Prostate gland (tissue), 2 donors: ENCODE measurements around the gene KRT14. TPM values are rescaled to one million over a fixed set of nuclear protein-coding genes. Genes with fewer than 3 reads are reported as not detected.

ENCODE experiments used
- DNase-seq: peaks from one replicate; pipeline ENCODE4 v3.0.0-alpha.2; 2019; ENCODE audit warnings: low spot score
- H3K27ac ChIP-seq, 2 donors: fragments of 200-600 bp; sonication (generic); 2 replicates each; pipeline ENCODE4 v1.5.1; 2017 to 2019
- H3K27me3 ChIP-seq: fragments of 200-600 bp; sonication (generic); replicated peaks from 2 replicates; pipeline ENCODE4 v1.5.1; 2019; ENCODE audit not compliant: insufficient read depth
- H3K36me3 ChIP-seq, 2 donors: fragments of 200-600 bp; sonication (generic); 1 replicate in 1 of 2; 2 replicates in 1 of 2; pipeline versions ENCODE4 v1.5.1 to v1.8.1; 2017 to 2019
- H3K4me1 ChIP-seq: fragments of 200-600 bp; sonication (generic); replicated peaks from 2 replicates; pipeline ENCODE4 v1.5.1; 2019
- H3K4me3 ChIP-seq, 2 donors: fragments of 200-600 bp; sonication (generic); 2 replicates each; pipeline ENCODE4 v1.5.1; 2017 to 2019
- H3K9me3 ChIP-seq: fragments of 200-600 bp; sonication (generic); 2 replicates; pipeline ENCODE4 v1.5.1; 2017
- POLR2A ChIP-seq: fragments of 450-650 bp; IDR thresholded peaks from one replicate; pipeline ENCODE4 v1.6.1; 2016; ENCODE audit warnings: antibody characterized with exemption, mild to moderate bottlenecking
- POLR2AphosphoS5 ChIP-seq: sonication (generic); formaldehyde crosslinking; IDR thresholded peaks from one replicate; pipeline ENCODE4 v1.6.1; 2017; ENCODE audit warnings: antibody characterized with exemption
- WGBS: methylation state at CpG from one replicate; pipeline ENCODE4 v1.1.5; 2018; 5-methylcytosine and 5-hydroxymethylcytosine counted together
- intact Hi-C: fragments of 100-400 bp; cut with DNase I; formaldehyde crosslinking; loops from one replicate; pipeline ENCODE4 v1.14.2; 2022
- total RNA-seq, 2 donors: library from RNA; depleted of rRNA; stranded (reverse); fragments of >200 nt; gene quantifications; one replicate each; pipeline ENCODE4 v1.1.0, GENCODE V29; 2016
- TF ChIP-seq, protein P1 (sequence below), 4 experiments: fragments of 200-600 bp in 2 of 4; fragments of 450-650 bp in 2 of 4; sonication (generic) in 2 of 4; IDR thresholded peaks; 1 replicate in 3 of 4; 2 replicates in 1 of 4; pipeline ENCODE4 v1.5.1; 2016 to 2019; ENCODE audit warnings: antibody characterized with exemption in 4 of 4, mild to moderate bottlenecking in 2 of 4, moderate library complexity in 2 of 4

Gene KRT14
- total RNA-seq, 2 donors from 2014 or later: 28.1 to 298 TPM

DNA sequence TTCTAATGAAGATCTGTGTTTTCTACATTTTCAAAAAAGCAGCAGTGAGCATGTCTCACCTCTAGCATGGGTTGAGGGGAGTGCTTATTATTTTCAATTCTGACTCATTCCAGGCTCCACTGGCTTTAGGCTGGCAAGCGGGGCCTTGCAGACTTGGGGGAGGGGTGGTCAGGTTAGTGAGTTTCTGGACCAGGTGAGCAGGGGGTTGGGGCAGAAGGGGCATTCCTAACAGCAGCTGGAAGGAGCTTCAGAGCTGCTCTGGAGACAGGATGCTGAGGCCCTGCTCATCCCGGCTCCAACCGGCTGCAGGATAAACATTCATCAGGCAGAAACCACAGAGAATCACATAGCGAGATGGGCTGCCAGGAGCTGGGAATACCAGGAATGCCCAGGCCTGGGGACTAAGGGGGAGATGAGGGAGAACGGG lies 48.1 kb downstream of the KRT14 start:
- WGBS: 53% methylated on average over 5 of the region's 5 CpGs
- no peaks in the 10 kb centered on the region for H3K36me3 ChIP-seq
- no peak overlapping the region for H3K4me3 ChIP-seq
- H3K4me1 ChIP-seq: peaks cover 10% of the 10 kb centered on the region
- TF ChIP-seq POLR2AphosphoS5 (no peak), POLR2A (no peak)
- TF ChIP-seq, protein P1, sequence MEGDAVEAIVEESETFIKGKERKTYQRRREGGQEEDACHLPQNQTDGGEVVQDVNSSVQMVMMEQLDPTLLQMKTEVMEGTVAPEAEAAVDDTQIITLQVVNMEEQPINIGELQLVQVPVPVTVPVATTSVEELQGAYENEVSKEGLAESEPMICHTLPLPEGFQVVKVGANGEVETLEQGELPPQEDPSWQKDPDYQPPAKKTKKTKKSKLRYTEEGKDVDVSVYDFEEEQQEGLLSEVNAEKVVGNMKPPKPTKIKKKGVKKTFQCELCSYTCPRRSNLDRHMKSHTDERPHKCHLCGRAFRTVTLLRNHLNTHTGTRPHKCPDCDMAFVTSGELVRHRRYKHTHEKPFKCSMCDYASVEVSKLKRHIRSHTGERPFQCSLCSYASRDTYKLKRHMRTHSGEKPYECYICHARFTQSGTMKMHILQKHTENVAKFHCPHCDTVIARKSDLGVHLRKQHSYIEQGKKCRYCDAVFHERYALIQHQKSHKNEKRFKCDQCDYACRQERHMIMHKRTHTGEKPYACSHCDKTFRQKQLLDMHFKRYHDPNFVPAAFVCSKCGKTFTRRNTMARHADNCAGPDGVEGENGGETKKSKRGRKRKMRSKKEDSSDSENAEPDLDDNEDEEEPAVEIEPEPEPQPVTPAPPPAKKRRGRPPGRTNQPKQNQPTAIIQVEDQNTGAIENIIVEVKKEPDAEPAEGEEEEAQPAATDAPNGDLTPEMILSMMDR (IDR thresholded peaks at IDR 0.05): no peak
- no peaks in the 10 kb centered on the region for H3K27me3 ChIP-seq
- DNase-seq: no peak
- no peaks in the 10 kb centered on the region for H3K9me3 ChIP-seq
- H3K27ac ChIP-seq: no peak overlapping the region
- intact Hi-C loops: no loop called here

DNA sequence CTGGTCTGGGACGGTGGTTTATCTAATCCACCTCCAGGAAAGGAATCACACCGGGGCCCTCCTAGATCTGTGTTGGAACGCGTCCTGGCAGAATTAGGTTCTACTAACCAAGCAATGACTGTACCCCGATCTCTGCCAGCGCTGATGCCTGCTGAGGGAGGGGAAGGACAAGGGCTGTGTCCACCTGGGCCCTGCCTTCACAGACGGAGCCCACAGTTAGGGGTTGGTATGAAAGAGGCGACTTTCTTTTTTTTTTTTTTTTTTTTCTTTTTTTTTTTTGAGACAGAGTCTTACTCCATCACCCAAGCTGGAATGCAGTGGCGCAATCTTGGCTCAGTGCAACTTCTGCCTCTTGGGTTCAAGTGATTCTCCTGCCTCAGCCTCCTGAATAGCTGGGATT lies 48.7 kb downstream of the KRT14 start:
- intact Hi-C loops: no loop called here
- H3K4me3 ChIP-seq: no peak overlapping the region
- H3K27me3 ChIP-seq: no peaks in the 10 kb centered on the region
- H3K4me1 ChIP-seq: peaks cover 10% of the 10 kb centered on the region
- H3K27ac ChIP-seq: no peak overlapping the region
- TF ChIP-seq POLR2A (no peak), POLR2AphosphoS5 (no peak)
- TF ChIP-seq, protein P1 (IDR thresholded peaks at IDR 0.05): no peak
- WGBS: 70% methylated on average over 9 of the region's 9 CpGs
- DNase-seq: no peak
- H3K36me3 ChIP-seq: no peaks in the 10 kb centered on the region
- no peaks in the 10 kb centered on the region for H3K9me3 ChIP-seq

GRCh38 chr17:41537614-41537954 lies 49.1 kb downstream of the KRT14 start:
- Histone ChIP-seq H3K4me3 (no peak overlapping the region), H3K27ac (peak overlapping the region in 1 of 2 donors; percentile 28), H3K36me3 (no peaks in the 10 kb centered on the region), H3K9me3 (no peaks in the 10 kb centered on the region), H3K27me3 (no peaks in the 10 kb centered on the region), H3K4me1 (peaks cover 10% of the 10 kb centered on the region)
- TF ChIP-seq POLR2A (no peak), POLR2AphosphoS5 (no peak)
- TF ChIP-seq, protein P1 (IDR thresholded peaks at IDR 0.05): no peak
- 91% methylated on average over 7 of the region's 7 CpGs for WGBS
- intact Hi-C loops: no loop called here
- no peak for DNase-seq

DNA sequence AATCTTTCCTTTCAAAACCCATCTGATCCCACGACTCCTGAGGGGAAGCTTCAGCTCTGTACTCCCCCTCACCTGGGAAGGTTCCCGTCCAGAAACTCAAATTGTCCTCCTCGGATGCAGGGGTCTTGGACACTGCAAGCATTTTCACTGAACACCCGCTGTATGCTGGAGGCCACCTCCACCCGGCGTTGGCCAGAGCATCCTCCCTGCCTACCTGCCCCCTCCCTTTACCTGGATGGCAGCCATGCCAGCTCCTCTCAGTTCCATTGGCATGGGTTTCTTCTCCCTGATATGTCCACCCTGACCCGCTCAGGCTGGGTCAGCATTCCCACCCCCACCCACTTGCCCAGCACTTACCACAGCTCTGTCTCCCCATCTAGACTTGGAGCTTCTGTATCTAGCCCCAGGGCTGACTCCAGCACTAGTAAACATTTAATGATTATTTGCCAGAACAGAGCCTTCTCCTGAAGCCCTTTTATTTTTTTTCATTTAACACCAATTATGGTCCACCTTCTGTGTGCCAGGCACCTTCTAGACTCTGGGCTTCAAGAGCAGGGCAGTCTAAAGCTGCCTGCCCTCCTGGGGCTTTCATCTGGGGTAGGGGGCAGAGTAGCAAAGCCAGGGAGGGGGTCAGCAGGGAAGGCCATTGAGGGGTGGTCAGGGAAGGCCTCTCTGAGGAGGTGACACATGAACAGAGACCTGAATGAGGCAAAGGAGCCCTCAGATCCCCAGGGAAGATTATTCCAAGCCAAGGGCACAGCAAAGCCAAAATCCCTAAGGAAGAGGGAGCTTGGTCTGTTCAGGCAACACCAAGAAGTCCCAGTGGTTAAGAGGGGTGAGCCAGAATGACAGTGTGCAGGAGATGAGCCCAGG lies 49.7 kb downstream of the KRT14 start:
- WGBS: 80% methylated on average over 7 of the region's 7 CpGs
- DNase-seq: no peak
- peak overlapping the region in 1 of 2 donors; percentile 28 for H3K27ac ChIP-seq
- H3K9me3 ChIP-seq: no peaks in the 10 kb centered on the region
- H3K4me3 ChIP-seq: no peak overlapping the region
- peaks cover 10% of the 10 kb centered on the region for H3K4me1 ChIP-seq
- no peaks in the 10 kb centered on the region for H3K27me3 ChIP-seq
- no peaks in the 10 kb centered on the region for H3K36me3 ChIP-seq
- intact Hi-C loops: no loop called here
- TF ChIP-seq POLR2A (no peak), POLR2AphosphoS5 (no peak)
- TF ChIP-seq, protein P1 (IDR thresholded peaks at IDR 0.05): no peak
